Common myeloid progenitor, CD34-positive (primary cell): Measurements from ENCODE around the gene EXTL1.

Experiments used
- CTCF ChIA-PET: fragments of 350-600 bp; sonication (Branson Sonifier 250); formaldehyde crosslinking; loops from one replicate; lab custom pipeline; 2021; ENCODE audit warnings: antibody characterized with exemption; lab: Charles Lee
- POLR2A ChIA-PET: fragments of 350-600 bp; sonication (Branson Sonifier 250); formaldehyde crosslinking; loops from one replicate; lab custom pipeline; 2021; ENCODE audit warnings: antibody characterized with exemption; lab: Charles Lee
- DNase-seq, 3 donors: peaks; one replicate each; pipeline versions ENCODE4 v3.0.0 to v3.0.0-alpha.2; 2013
- H3K27ac ChIP-seq, 2 experiments: 1 replicate in 1 of 2; 2 replicates in 1 of 2; pipeline ENCODE4 v1.7.0; 2013; ENCODE audit warnings: inconsistent platforms in 2 of 2, low read length in 2 of 2, mild to moderate bottlenecking in 2 of 2, low read depth in 1 of 2, moderate library complexity in 1 of 2; ENCODE audit not compliant: severe bottlenecking in 2 of 2, insufficient read depth in 1 of 2, poor library complexity in 1 of 2
- H3K27me3 ChIP-seq, 5 experiments: replicated peaks in 2 of 5; 1 replicate in 3 of 5; 2 replicates in 2 of 5; pipeline versions ENCODE4 v1.6.1 to v1.7.0; 2013; ENCODE audit warnings: low read length in 4 of 5, mild to moderate bottlenecking in 2 of 5, moderate library complexity in 2 of 5, inconsistent platforms in 1 of 5; ENCODE audit not compliant: insufficient read depth in 5 of 5, control insufficient read depth in 4 of 5
- H3K36me3 ChIP-seq, 4 experiments: 1 replicate in 2 of 4; 2 replicates in 2 of 4; pipeline versions ENCODE4 v1.6.1 to v1.7.0; 2013; ENCODE audit warnings: low read length in 3 of 4, control low read depth in 1 of 4, mild to moderate bottlenecking in 1 of 4; ENCODE audit not compliant: control insufficient read depth in 4 of 4, insufficient read depth in 4 of 4
- H3K4me1 ChIP-seq, 4 experiments: 1 replicate in 3 of 4; 2 replicates in 1 of 4; pipeline versions ENCODE4 v1.6.1 to v1.7.1; 2013; ENCODE audit warnings: low read length in 3 of 4, mild to moderate bottlenecking in 3 of 4, control low read depth in 1 of 4, inconsistent platforms in 1 of 4, moderate library complexity in 1 of 4; ENCODE audit not compliant: control insufficient read depth in 4 of 4, insufficient read depth in 4 of 4; ENCODE audit errors: control extremely low read depth in 1 of 4
- H3K4me3 ChIP-seq, 7 experiments: 1 replicate in 4 of 7; 2 replicates in 3 of 7; pipeline versions ENCODE4 v1.5.1 to v1.7.0; 2013; ENCODE audit warnings: mild to moderate bottlenecking in 7 of 7, low read length in 6 of 7, moderate library complexity in 6 of 7, inconsistent platforms in 2 of 7, low read depth in 2 of 7, control low read depth in 1 of 7; ENCODE audit not compliant: insufficient read depth in 4 of 7, control insufficient read depth in 1 of 7; ENCODE audit errors: extremely low read depth in 1 of 7
- H3K9me3 ChIP-seq, 5 experiments: 1 replicate in 4 of 5; 2 replicates in 1 of 5; pipeline versions ENCODE4 v1.6.1 to v1.7.1; 2013; ENCODE audit warnings: low read length in 4 of 5, mild to moderate bottlenecking in 2 of 5, inconsistent platforms in 1 of 5, low read depth in 1 of 5, moderate library complexity in 1 of 5; ENCODE audit not compliant: control insufficient read depth in 4 of 5, insufficient read depth in 2 of 5; ENCODE audit errors: control extremely low read depth in 1 of 5
- WGBS: methylation state at CpG from one replicate; pipeline ENCODE4 v1.1.5; 2013; ENCODE audit not compliant: insufficient coverage; 5-methylcytosine and 5-hydroxymethylcytosine counted together

EXTL1 gene

DNA sequence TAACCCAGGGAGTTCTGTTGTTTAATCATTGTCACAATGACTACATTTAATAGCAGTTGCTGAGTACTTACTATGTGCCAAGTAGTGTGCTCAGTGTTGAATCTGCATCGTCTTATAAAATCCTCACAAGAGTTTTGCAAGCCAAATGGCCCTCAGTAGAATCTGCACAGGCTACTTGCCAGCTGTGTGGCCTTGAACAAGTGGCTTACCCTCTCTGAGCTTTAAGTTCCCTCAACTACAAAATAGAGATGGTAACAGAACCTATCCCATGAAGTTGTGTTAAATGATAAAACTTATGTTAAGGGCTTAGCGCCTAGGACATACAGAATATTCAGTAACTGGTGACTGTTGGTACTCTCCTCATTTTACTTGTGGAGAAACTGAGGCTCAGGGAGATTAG is 33.5 kb downstream of the EXTL1 start:
- Histone ChIP-seq H3K9me3 (no peaks in the 10 kb centered on the region), H3K4me3 (no peak overlapping the region), H3K27me3 (peaks cover 2 to 21% (median 11%) of the 10 kb centered on the region in 5 experiments), H3K27ac (no peak overlapping the region), H3K36me3 (no peaks in the 10 kb centered on the region), H3K4me1 (peaks cover 0 to 11% (median 4%) of the 10 kb centered on the region in 4 experiments)
- ChIA-PET CTCF (interaction anchor here (1.1 to 3.0 kb wide), 2 partner anchors 10 to 20 kb away, joined by 3 to 10 read pairs; no protein-coding TSS in a partner anchor), POLR2A (no interaction called here)
- no peak for DNase-seq
- 96% methylated on average over 2 of the region's 2 CpGs for WGBS

DNA sequence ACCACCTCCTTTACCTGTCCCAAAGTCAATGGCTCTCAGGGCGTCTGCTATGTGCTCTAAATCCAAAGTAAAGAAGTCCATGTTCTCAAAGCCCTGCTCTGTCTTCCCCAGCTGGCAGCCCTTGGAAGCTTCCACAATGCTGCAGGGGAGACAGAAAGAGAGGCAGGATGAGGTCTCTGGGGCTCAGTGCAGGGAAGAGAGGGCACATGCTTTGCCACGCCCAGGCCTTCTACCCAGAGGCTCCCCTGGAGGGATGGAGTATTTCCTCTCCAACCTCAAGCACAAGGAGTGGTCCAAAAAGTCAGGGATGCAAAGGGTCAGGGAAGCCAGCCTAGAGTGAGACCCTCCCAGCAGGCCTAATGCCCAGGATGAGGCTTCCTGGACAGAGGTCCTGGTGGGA is 35.6 kb downstream of the EXTL1 start:
- H3K27me3 ChIP-seq, result peaks cover 2 to 24% (median 11%) of the 10 kb centered on the region in 5 experiments
- WGBS, result 78% methylated on average over 1 of the region's 2 CpGs
- CTCF ChIA-PET, result interaction anchor here (1.7 kb wide), 1 partner anchor 13 kb away, joined by 5 read pairs; no protein-coding TSS in a partner anchor
- no peak for DNase-seq
- POLR2A ChIA-PET, result no interaction called here
- no peak overlapping the region for H3K4me3 ChIP-seq
- no peaks in the 10 kb centered on the region for H3K4me1 ChIP-seq
- H3K9me3 ChIP-seq, result no peaks in the 10 kb centered on the region
- no peak overlapping the region for H3K27ac ChIP-seq
- H3K36me3 ChIP-seq, result no peaks in the 10 kb centered on the region

DNA sequence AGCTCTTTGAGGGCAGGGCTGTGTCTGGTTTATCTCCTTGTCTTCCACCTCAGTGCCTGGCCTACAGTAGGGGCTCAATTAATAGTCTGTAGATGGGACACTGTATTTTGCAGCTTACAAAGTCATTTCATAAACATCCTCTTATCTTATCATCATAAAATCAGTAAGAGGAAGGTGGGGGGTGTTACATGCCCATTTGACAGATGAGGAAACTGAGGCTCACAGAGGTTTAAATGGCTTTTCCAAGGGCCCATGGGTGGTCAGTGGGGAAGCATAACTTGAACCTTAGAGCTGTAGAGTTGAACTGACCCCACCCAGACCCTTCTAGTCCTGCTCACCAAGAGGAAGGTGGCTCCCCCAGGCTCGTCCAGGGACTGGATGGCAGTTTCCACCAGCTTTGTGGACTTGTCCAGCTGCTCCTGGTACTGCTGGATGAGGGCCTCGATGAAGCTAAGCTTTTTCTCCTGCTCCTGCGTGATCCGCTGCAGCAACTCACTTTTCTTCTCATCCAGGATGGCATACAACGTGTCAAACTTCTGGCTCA is 36.5 kb downstream of the EXTL1 start:
- CTCF ChIA-PET, result interaction anchor here (1.7 to 2.9 kb wide), 3 partner anchors 10 to 13 kb away, joined by 5 to 9 read pairs (median 6); partner anchors contain the start of gene SLC30A2

DNA sequence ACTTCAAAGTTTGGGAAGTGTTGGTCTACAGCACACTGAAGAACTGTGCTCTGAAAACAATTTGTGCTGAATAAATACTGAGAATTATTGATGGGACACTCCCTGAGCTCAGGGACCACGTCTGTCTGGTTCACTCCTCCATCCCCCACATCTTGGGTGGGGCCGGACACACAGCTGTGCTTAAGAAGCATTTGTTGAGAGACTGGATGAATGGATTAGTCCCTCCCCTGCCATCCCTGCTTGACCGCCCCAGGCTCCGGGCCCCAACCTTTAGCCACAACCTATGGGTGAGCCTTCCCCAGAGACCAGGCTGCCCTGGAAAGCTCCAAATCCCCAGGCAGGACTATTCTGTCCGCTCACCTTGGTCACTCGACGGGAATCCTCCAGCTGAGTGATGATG is 38.3 kb downstream of the EXTL1 start:
- 92% methylated on average over 5 of the region's 7 CpGs for WGBS
- Histone ChIP-seq H3K9me3 (no peaks in the 10 kb centered on the region), H3K4me3 (no peak overlapping the region), H3K27ac (no peak overlapping the region), H3K27me3 (peaks cover 0 to 9% (median 5%) of the 10 kb centered on the region in 5 experiments), H3K36me3 (no peaks in the 10 kb centered on the region), H3K4me1 (no peaks in the 10 kb centered on the region)
- DNase-seq, result no peak
- POLR2A ChIA-PET, result no interaction called here
- CTCF ChIA-PET, result interaction anchor here (1.0 to 2.9 kb wide), 5 partner anchors 12 to 164 kb away, joined by 3 to 9 read pairs (median 5); partner anchors contain the start of gene SLC30A2

More for the DNA sequence above, 36.5 kb downstream of the EXTL1 start:
- Histone ChIP-seq H3K4me3 (no peak overlapping the region), H3K27me3 (peaks cover 2 to 20% (median 11%) of the 10 kb centered on the region in 5 experiments), H3K4me1 (no peaks in the 10 kb centered on the region), H3K27ac (no peak overlapping the region), H3K36me3 (no peaks in the 10 kb centered on the region), H3K9me3 (no peaks in the 10 kb centered on the region)
- no peak for DNase-seq
- POLR2A ChIA-PET, result interaction anchor here (0.7 kb wide), 1 partner anchor 14 kb away, joined by 3 read pairs; no protein-coding TSS in a partner anchor
- 90% methylated on average over 5 of the region's 5 CpGs for WGBS

DNA sequence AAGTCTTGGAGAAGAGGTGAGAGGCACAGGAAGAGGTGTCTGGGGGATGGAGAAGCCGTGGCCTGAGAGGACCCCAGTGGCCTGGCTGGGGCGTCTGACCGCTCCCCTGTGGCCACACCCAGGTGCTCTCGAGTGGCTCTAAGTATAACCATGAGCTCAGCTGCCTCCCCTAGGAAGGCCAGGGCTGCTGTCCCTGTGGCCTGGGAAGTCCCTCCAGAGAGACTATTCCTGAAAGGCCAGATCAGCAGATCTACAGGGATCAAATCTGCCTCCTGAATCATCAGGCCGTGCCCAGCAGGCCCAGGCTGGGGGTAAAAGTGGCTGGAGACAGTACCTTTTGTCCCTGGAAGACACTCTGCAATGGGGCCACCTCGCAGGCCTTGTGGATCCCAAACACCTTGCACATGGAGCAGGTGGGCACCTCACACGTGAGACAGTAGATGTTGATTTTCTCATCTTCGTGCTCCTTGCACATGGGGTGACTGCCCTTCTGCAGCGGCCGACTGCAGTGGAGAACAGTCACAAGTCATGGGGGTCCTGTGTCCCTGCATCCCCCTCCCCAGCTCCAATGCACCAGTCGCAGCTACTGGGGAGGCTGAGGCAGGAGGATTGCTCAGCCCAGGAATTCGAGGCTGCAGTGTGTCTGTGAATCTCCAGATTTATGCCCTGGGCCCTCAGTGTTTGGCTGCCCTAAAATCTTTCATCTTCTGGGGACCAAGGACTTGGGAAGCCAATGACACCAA is 39.4 kb downstream of the EXTL1 start:
- no peaks in the 10 kb centered on the region for H3K36me3 ChIP-seq
- H3K27ac ChIP-seq, result no peak overlapping the region
- WGBS, result 97% methylated on average over 12 of the region's 12 CpGs
- peaks cover 0 to 9% (median 2%) of the 10 kb centered on the region in 5 experiments for H3K27me3 ChIP-seq
- ChIA-PET CTCF (interaction anchor here (1.9 to 2.9 kb wide), 2 partner anchors 13 to 19 kb away, joined by 6 read pairs; no protein-coding TSS in a partner anchor), POLR2A (no interaction called here)
- no peak for DNase-seq
- no peaks in the 10 kb centered on the region for H3K9me3 ChIP-seq
- H3K4me3 ChIP-seq, result no peak overlapping the region
- no peaks in the 10 kb centered on the region for H3K4me1 ChIP-seq

DNA sequence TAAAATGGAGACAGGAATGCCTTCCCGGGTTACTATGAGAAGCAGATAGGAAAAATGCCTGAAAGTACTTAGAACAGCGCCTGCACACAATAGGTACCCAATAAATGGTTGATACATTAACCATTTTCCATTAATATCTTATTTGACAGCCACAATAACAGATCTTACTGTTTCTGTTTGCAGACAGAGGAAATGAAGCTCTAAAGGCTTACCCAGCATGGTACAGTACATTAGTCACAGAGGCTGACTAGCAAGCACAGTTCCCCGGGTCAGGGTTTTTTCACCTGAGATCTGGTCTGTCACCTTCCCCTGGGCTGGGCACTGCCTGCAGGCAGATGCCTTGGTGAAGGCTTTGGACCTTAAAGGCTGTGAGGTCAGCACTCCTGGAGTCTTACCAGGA is 43.0 kb downstream of the EXTL1 start:
- Histone ChIP-seq H3K27ac (no peak overlapping the region), H3K4me3 (no peak overlapping the region), H3K27me3 (peaks cover 0 to 11% (median 3%) of the 10 kb centered on the region in 5 experiments), H3K4me1 (no peaks in the 10 kb centered on the region), H3K9me3 (no peaks in the 10 kb centered on the region), H3K36me3 (no peaks in the 10 kb centered on the region)
- CTCF ChIA-PET, result interaction anchor here (2.7 kb wide), 1 partner anchor 10 kb away, joined by 10 read pairs; no protein-coding TSS in a partner anchor
- no peak for DNase-seq
- POLR2A ChIA-PET, result no interaction called here
- WGBS, result 92% methylated on average over 1 of the region's 3 CpGs

DNA sequence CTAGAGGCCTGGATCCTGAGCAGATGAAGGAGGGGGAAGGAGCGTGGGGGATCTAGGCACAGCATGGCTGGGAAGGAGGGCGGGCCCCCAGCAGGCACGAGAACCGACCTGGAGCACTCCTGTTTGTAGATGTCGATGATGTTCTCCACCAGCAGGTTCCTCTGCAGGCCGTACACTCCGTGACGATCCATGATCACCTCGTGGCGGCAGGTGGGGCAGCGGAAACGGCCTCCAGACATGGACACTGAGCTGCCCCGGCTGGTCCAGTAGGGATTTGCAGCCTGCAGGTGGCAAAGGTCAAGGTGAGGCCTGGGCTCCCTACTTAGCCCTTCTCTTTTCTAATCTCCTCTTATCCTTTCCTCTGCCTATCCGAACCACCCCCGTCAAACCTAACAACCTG is 44.6 kb downstream of the EXTL1 start:
- H3K9me3 ChIP-seq, result no peaks in the 10 kb centered on the region
- POLR2A ChIA-PET, result no interaction called here
- WGBS, result 97% methylated on average over 11 of the region's 15 CpGs

More for the DNA sequence above, 44.6 kb downstream of the EXTL1 start:
- no peaks in the 10 kb centered on the region for H3K4me1 ChIP-seq
- H3K27ac ChIP-seq, result no peak overlapping the region
- DNase-seq, result no peak
- CTCF ChIA-PET, result interaction anchor here (0.7 to 2.7 kb wide), 3 partner anchors 12 to 22 kb away, joined by 3 to 10 read pairs (median 3); no protein-coding TSS in a partner anchor
- no peak overlapping the region for H3K4me3 ChIP-seq
- H3K27me3 ChIP-seq, result peaks cover 0 to 15% (median 3%) of the 10 kb centered on the region in 5 experiments
- no peaks in the 10 kb centered on the region for H3K36me3 ChIP-seq
